HFF-Myc (cell line): Measurements from ENCODE around the gene POFUT2.

Experiments
- DNase-seq: peaks from one replicate; pipeline ENCODE4 v3.0.0-alpha.2; 2011; ENCODE audit warnings: low read depth; ENCODE audit errors: extremely low read depth
- H3K4me3 ChIP-seq: replicated peaks from 2 replicates; pipeline ENCODE4 v1.5.1; 2011; ENCODE audit warnings: low read depth, mild to moderate bottlenecking, control low read depth, low read length
- CTCF ChIP-seq: IDR thresholded peaks from 2 replicates; pipeline ENCODE4 v1.5.1; 2012; ENCODE audit warnings: mild to moderate bottlenecking, low read depth, low read length, control low read depth; ENCODE audit errors: missing control alignments

POFUT2 gene

GRCh38 chr21:45334134-45334533 lies 46.4 kb upstream of the POFUT2 start:
- no peak overlapping the region for H3K4me3 ChIP-seq
- TF ChIP-seq CTCF: no peak
- no peak for DNase-seq

- DNase-seq: no peak
- no peak overlapping the region for H3K4me3 ChIP-seq
- TF ChIP-seq CTCF: no peak
Observed at GRCh38 chr21:45333583-45334121, 46.0 kb upstream of the POFUT2 start.

GRCh38 chr21:45332981-45333582 lies 45.4 kb upstream of the POFUT2 start:
- H3K4me3 ChIP-seq: no peak overlapping the region
- no peak for DNase-seq
- TF ChIP-seq CTCF: no peak

- no peak for TF ChIP-seq CTCF
- DNase-seq: no peak
- H3K4me3 ChIP-seq: no peak overlapping the region
Observed at GRCh38 chr21:45332415-45332814, 44.7 kb upstream of the POFUT2 start.

- TF ChIP-seq CTCF: no peak
- DNase-seq: no peak
- no peak overlapping the region for H3K4me3 ChIP-seq
Observed at GRCh38 chr21:45331531-45332147, 43.9 kb upstream of the POFUT2 start.

- no peak overlapping the region for H3K4me3 ChIP-seq
- DNase-seq: no peak
- TF ChIP-seq CTCF: no peak
Observed at GRCh38 chr21:45330851-45331261, 43.2 kb upstream of the POFUT2 start.
